ENCODE data around the gene SORBS2. TPM values are rescaled to one million over a fixed set of nuclear protein-coding genes. Genes with fewer than 3 reads are reported as not detected.

SORBS2 gene
- total and polyA plus RNA-seq, 2 of the 4 experiments (the other 2 are of a cell fraction): 0.18 TPM; not detected in 1

DNA sequence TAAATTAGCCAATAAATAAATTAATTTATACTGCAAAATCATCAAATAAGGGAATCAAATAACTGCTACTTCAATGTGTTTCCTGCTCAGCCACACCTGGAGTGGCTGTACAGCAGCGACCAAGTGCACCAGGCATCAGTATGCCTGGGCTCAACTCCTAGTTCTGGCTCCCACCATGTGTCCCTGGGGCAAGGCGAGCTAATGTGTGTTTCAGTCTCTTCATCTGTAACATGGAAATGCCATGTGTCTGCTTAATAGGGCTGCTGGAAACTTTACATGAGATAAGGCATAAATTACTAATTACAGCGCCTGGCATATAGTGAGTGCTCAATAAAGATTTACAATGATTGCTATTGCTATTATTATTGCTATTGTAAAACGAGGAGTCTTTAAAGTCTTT lies 167.6 kb downstream of the SORBS2 start:
- no peak overlapping the region for H4K5ac ChIP-seq (ENCODE audit: low read depth, low read length)
- no peak overlapping the region for H3K4me3 ChIP-seq (ENCODE audit: insufficient read depth, low read depth, low read length)
- no peak overlapping the region for H3K4me2 ChIP-seq (ENCODE audit: low read depth, low read length)
- H4K20me1 ChIP-seq (ENCODE audit: insufficient read depth, low read length): no peaks in the 10 kb centered on the region
- dilution Hi-C loops (cut with HindIII; ENCODE audit: low sequenced_read_pairs, unreplicated experiment) (no loop called here), in situ Hi-C loops (cut with MboI; ENCODE audit: low sequenced_read_pairs) (no loop called here), intact Hi-C loops (cut with micrococcal nuclease) (no loop called here)
- no peak overlapping the region for H4K8ac ChIP-seq (ENCODE audit: low read depth in 2 of 2, low read length in 2 of 2)
- no peak overlapping the region for H2AFZ ChIP-seq (replicated peaks; ENCODE audit: low read length, poor library complexity)
- H3K9ac ChIP-seq (ENCODE audit: low read depth, low read length): no peak overlapping the region
- ATAC-seq (ENCODE audit: low read depth) (no peak), DNase-seq (no peak)
- H3K23ac ChIP-seq (ENCODE audit: low read depth, low read length): no peak overlapping the region
- BruUV-seq (replicated peaks): no TSS peak
- H3K27ac ChIP-seq (ENCODE audit: insufficient read depth, low read length): no peak overlapping the region
- H2BK20ac ChIP-seq (ENCODE audit: low read depth, low read length): no peak overlapping the region
- no peak overlapping the region for H2BK5ac ChIP-seq (ENCODE audit: low read depth, low read length, poor library complexity, severe bottlenecking)
- WGBS, 2 experiments (ENCODE audit: extremely low coverage in 2 of 2, insufficient read length in 1 of 2): 80% methylated on average over 1 of the region's 4 CpGs; no CpG with 5 or more reads in 1 of the 2 experiments
- H3K4me1 ChIP-seq (ENCODE audit: control insufficient read depth, insufficient read depth, low read length): no peaks in the 10 kb centered on the region
- H4K91ac ChIP-seq (ENCODE audit: insufficient read depth, low read depth, low read length): no peak overlapping the region
- no peaks in the 10 kb centered on the region for H3K79me1 ChIP-seq (ENCODE audit: low read depth in 1 of 2, low read length in 2 of 2)
- ChIA-PET POLR2A (ENCODE audit: unreplicated experiment) (no interaction called here), CTCF (no interaction called here)
- H3K36me3 ChIP-seq (ENCODE audit: control insufficient read depth, insufficient read depth, low read length): no peaks in the 10 kb centered on the region
- no peak overlapping the region for H2BK15ac ChIP-seq (ENCODE audit: low read depth, low read length)
- H2AK5ac ChIP-seq (ENCODE audit: low read depth, low read length): no peak overlapping the region
- H2BK120ac ChIP-seq (ENCODE audit: low read depth, low read length): no peak overlapping the region
- no peaks in the 10 kb centered on the region for H3K9me1 ChIP-seq (ENCODE audit: insufficient read depth, low read length)
- no peak overlapping the region for H2AK9ac ChIP-seq (replicated peaks; ENCODE audit: low read depth, low read length, poor library complexity)
- H3K4ac ChIP-seq (ENCODE audit: low read depth, low read length): no peak overlapping the region
- TF ChIP-seq CHD1 (IDR thresholded peaks at IDR 0.05; ENCODE audit: low read depth, low read length): no peak
- H3K27me3 ChIP-seq (ENCODE audit: control insufficient read depth, insufficient read depth, low read length): peaks cover 36% of the 10 kb centered on the region
- no peak overlapping the region for H3K18ac ChIP-seq (ENCODE audit: low read depth, low read length)
- H3K14ac ChIP-seq (replicated peaks; ENCODE audit: low read depth, low read length): no peak overlapping the region
- no peaks in the 10 kb centered on the region for H3K9me3 ChIP-seq (ENCODE audit: control insufficient read depth, insufficient read depth, low read length)
- no peak overlapping the region for H3K56ac ChIP-seq (ENCODE audit: extremely low read depth, insufficient read depth, low read length)

Measured in IMR-90 (cell line).